HG03460 (cell line): ENCODE data around the gene TSPYL4.

Source experiments
- ATAC-seq: cut with Tn5 transposase; IDR thresholded peaks from one replicate; pipeline ENCODE4 v1.9.1; 2021; ENCODE audit not compliant: unreplicated experiment

Gene TSPYL4

GRCh38 chr6:116271149-116271708 lies 17.4 kb upstream of the TSPYL4 start:
- ATAC-seq = no peak

- ATAC-seq = peak; percentile 71
These were observed 14.9 kb upstream of the TSPYL4 start for GRCh38 chr6:116268589-116269293.

DNA sequence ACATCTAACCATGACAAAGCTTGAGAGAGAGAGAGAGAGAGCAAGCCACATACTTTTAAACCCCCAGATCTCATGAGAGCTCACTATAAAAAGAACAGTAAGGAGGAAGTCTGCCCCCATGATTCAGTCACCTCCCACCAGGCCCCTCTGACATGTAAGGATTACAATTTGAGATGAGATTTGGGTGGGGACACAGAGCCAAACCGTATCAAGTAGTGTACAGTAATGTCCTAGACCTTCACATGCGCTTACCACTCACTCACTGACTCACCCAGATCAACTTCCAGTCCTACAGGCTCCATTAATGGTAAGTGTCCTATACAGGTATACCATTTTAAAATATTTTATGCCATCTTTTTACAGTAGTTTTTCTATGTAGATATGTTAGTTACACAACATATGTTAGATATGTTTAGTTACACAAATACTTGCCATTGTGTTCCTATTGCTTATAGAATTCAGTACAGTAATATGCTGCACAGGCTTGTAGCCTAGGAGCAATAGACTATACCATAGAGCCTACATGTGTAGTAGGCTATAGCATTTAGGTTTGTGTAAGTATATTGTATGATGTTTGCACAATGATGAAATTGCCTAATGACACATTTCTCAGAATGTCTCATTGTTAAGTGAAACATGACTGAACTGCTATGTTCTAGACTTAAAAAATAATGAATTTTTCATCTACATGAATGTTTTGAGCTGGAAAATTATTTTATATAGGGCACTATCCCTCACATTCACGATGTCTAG lies 14.1 kb upstream of the TSPYL4 start:
- peak; percentile 18 for ATAC-seq

GRCh38 chr6:116266803-116267202 lies 12.9 kb upstream of the TSPYL4 start:
- ATAC-seq = no peak

DNA sequence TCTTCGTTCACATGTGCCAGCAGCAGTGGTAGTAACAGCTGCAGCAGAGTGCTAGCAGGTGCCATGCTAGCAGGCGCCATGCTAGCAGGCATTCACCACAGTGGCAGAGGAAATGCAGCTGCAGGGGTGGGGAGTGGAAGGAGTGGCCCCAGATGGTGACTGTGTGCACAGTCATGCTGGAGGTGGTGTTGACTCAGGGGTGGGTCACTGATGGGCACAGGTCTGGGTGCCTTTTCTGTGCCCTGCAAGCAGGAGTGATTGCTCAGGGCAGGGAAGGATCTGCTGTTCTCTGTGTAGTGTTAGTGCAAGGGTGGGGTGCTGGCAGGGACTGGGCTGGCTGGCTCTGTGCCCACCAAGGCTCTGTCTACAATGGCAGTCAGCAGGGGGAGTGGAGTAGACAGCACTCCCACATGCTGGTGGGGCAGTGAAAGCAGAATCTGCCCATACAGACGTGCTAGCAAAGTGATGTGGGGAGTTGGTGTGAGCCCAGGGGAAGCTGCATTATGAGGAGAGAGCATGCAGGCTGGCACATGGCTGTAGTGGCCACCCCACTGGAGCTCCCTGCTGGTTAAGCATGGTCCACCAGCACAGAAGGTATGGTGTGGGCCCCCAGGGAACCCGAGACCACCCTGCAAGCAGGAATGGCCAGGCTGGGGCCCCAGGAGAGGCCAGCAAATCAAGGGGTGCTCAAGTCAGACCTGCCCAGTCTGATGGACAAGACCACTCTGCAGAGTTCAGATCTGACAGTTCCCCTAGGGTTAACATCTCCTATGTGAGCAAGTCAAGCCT lies 11.4 kb upstream of the TSPYL4 start:
- ATAC-seq = no peak

DNA sequence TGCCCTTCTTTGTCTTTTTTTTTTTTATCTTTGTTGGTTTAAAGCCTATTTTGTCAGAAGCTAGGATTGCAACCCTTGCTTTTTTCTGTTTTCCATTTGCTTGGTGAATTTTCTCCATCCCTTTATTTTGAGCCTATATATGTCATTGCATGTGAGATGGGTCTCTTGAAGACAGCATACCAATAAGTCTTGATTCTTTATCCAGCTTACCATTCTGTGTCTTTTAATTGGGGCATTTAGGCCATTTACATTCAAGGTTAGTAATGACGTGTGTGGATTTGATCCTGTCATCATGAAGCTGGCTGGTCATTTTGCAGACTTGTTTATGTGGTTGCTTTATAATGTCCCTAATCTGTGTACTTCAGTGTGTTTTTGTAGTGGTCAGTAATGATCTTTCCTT lies 9.5 kb upstream of the TSPYL4 start:
- no peak for ATAC-seq

GRCh38 chr6:116258520-116258919 lies 4.6 kb upstream of the TSPYL4 start:
- no peak for ATAC-seq

- ATAC-seq = no peak
These were observed 2.8 kb upstream of the TSPYL4 start for GRCh38 chr6:116256694-116257093.

- ATAC-seq = no peak
These were observed 1.4 kb upstream of the TSPYL4 start for GRCh38 chr6:116255246-116255800.

- peak; percentile 23 for ATAC-seq
These were observed 602 bp upstream of the TSPYL4 start for GRCh38 chr6:116254297-116255056.

- no peak for ATAC-seq
These were observed 729 bp downstream of the TSPYL4 start for GRCh38 chr6:116253188-116253504.

- ATAC-seq = no peak
These were observed 2.1 kb downstream of the TSPYL4 start for GRCh38 chr6:116251568-116252384.

DNA sequence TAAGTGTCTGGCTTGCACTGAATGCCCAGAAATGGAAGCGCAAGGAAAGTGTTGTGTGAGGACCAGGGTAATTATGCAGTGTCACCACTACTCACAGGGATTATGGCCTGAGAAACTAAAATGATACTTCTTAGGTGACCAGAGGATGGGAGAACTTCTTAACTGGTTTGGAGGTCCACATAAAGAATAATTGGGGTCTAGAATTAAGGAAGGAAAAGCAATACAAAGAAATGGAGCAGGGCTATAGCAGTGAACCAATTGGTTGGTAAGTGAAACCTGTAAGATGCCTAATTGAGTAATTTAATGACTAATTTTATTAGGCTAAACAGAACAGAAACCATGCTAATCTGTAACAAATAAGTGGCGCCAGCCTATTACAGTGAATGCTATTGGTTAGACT lies 5.3 kb downstream of the TSPYL4 start:
- ATAC-seq = no peak

DNA sequence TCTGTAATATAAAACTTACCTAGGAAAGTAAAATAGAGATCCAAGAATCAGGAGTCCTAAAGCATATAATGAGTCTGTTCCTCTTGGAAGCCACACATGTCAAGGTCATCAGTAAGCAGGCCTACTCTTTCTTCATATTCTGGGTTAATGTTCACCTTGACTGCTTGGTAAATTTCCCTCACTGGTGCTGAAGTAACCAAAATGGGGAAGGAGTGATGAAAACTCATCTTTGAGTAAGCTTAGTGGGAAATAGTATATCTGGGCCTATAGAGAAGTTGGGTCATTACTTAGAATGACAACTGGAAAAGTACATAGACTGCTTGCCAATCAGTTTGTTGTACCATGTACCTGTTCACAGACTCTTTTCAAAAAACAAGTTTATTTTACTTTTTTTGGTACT lies 6.6 kb downstream of the TSPYL4 start:
- ATAC-seq = no peak

GRCh38 chr6:116246089-116246488 lies 7.8 kb downstream of the TSPYL4 start:
- ATAC-seq = no peak

GRCh38 chr6:116244284-116244683 lies 9.6 kb downstream of the TSPYL4 start:
- no peak for ATAC-seq

DNA sequence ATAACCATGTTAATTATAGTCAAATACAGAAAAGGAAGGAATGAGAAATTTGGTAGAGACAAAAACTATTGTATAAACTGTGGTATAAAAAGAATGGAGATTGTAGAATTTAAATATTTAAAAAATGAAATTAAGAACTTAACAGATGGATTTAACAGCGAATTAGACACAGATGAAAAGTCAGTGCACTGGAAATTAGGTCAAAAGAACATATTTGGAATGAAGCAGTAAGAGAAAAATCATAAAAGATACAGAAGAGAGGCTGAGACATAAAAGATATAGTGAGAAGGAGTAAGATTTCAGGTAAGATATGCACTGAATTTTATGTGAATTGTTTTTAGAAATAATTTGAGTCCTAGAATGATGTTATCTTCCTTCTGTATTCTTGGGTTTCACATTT lies 14.0 kb downstream of the TSPYL4 start:
- no peak for ATAC-seq

DNA sequence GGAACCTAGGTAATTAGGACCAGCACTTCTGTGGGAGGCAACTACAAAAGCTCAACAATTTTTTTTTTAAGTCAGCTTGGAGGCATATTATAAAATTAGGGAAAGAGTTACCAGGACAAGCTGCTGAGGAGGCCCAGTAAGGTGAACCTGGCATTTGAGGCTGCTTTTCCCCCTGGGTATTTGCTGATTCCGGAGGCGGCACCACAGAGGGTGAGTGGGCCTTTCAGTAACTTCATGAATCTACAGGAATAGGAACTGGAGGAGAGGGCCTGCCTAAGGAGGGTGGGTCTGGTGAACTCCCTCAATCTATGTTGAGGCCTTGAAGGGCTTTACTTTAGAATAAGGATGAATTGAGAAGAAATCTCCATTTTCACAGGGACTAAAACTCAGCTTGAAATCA lies 14.6 kb downstream of the TSPYL4 start:
- ATAC-seq = no peak

DNA sequence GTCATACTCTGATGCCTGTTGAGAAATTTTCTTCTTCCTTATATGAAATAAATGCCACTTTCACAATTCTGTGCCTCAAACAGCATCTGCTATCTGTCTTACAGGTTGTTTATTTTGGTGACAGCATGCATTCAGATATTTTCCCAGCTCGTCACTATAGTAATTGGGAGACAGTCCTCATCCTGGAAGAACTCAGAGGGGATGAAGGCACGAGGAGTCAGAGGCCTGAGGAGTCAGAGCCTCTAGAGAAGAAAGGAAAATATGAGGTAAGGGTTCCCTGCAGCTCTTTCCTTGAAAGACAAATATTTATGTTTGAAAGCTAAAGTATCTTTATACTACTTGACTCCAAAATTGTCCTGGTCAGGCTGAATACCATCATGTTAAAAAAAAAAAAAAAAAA lies 15.8 kb downstream of the TSPYL4 start:
- ATAC-seq = no peak

DNA sequence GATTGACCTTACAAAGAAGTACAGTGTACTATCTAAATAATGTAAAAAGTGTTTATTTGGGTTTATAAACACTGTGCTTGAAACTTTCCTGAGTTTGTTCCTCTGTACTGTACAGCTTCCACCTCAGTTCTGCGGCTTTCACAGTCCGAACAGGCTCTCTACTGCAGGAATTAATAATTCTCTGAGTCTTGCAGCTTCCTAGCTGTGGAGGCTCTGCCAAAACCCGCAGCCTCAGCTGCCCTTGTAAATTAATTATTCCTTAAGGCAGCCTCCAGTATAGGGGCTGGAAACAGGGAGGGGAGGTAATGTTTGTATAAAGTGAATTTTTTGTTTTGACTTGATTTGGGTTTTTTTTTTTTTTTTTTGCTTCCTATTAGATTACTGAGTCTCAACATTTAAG lies 19.2 kb downstream of the TSPYL4 start:
- ATAC-seq = no peak
